Adipose tissue (tissue), 3 donors: Measurements from ENCODE around the gene SLC24A3. TPM values are rescaled to one million over a fixed set of nuclear protein-coding genes. Genes with fewer than 3 reads are reported as not detected.

Experiments
- H3K27ac ChIP-seq: one replicate; pipeline ENCODE4 v1.5.1; 2013; ENCODE audit warnings: low read depth, low read length
- WGBS, 3 donors: extraction: QIAGEN DNeasy Blood & Tissue Kit; methylation state at CpG; one replicate each; pipeline ENCODE4 v1.1.7; 2013; 5-methylcytosine and 5-hydroxymethylcytosine counted together
- polyA plus RNA-seq, 3 donors: library from polyadenylated mRNA; stranded (reverse); fragments of 200-250 nt; gene quantifications; one replicate each; pipeline ENCODE4 v1.2.3, GENCODE V29; 2013
- donor health status: healthy with polysubstance abuse.
- donor health status: Bipolar disorder and iron deficiency.
- donor health status: healthy.

Gene SLC24A3
- polyA plus RNA-seq, 3 donors = 0.86 to 11.5 (median 6.5) TPM

- WGBS, 3 donors = 93 to 97% (median 95%) methylated on average over 4 of the region's 4 CpGs
- H3K27ac ChIP-seq = no peak overlapping the region
Measured at GRCh38 chr20:19289451-19289850, 77.0 kb downstream of the SLC24A3 start.

- H3K27ac ChIP-seq = no peak overlapping the region
- WGBS, 3 donors = 82 to 83% (median 82%) methylated on average over 11 of the region's 11 CpGs
Measured at GRCh38 chr20:19291024-19291817, 78.8 kb downstream of the SLC24A3 start.

- 99 to 100% (median 100%) methylated on average over 2 of the region's 2 CpGs for WGBS, 3 donors
- no peak overlapping the region for H3K27ac ChIP-seq
Measured at GRCh38 chr20:19291818-19292132, 79.3 kb downstream of the SLC24A3 start.

- WGBS, 3 donors = 85 to 93% (median 92%) methylated on average over 7 of the region's 7 CpGs
Measured at GRCh38 chr20:19292254-19292653, 79.8 kb downstream of the SLC24A3 start.

GRCh38 chr20:19295076-19295475, 82.6 kb downstream of the SLC24A3 start:
- 51 to 89% (median 85%) methylated on average over 2 of the region's 2 CpGs for WGBS, 3 donors

More at GRCh38 chr20:19292254-19292653, 79.8 kb downstream of the SLC24A3 start:
- H3K27ac ChIP-seq = no peak overlapping the region

GRCh38 chr20:19298652-19299051, 86.2 kb downstream of the SLC24A3 start:
- H3K27ac ChIP-seq = no peak overlapping the region
- 47 to 83% (median 67%) methylated on average over 3 of the region's 3 CpGs for WGBS, 3 donors

More at GRCh38 chr20:19295076-19295475, 82.6 kb downstream of the SLC24A3 start:
- no peak overlapping the region for H3K27ac ChIP-seq

GRCh38 chr20:19300395-19300794, 88.0 kb downstream of the SLC24A3 start:
- H3K27ac ChIP-seq = no peak overlapping the region
- WGBS, 3 donors = 69 to 80% (median 79%) methylated on average over 6 of the region's 6 CpGs

GRCh38 chr20:19301142-19301541, 88.7 kb downstream of the SLC24A3 start:
- WGBS, 3 donors = 71 to 90% (median 76%) methylated on average over 2 of the region's 2 CpGs

GRCh38 chr20:19301843-19302242, 89.4 kb downstream of the SLC24A3 start:
- no peak overlapping the region for H3K27ac ChIP-seq
- 77 to 96% (median 89%) methylated on average over 2 of the region's 2 CpGs for WGBS, 3 donors

More at GRCh38 chr20:19301142-19301541, 88.7 kb downstream of the SLC24A3 start:
- no peak overlapping the region for H3K27ac ChIP-seq

GRCh38 chr20:19302714-19303113, 90.3 kb downstream of the SLC24A3 start:
- H3K27ac ChIP-seq = no peak overlapping the region
- 65 to 90% (median 83%) methylated on average over 3 of the region's 3 CpGs for WGBS, 3 donors

- no peak overlapping the region for H3K27ac ChIP-seq
- WGBS, 3 donors = 55 to 69% (median 58%) methylated on average over 5 of the region's 5 CpGs
Measured at GRCh38 chr20:19304389-19304788, 91.9 kb downstream of the SLC24A3 start.

GRCh38 chr20:19304886-19305415, 92.5 kb downstream of the SLC24A3 start:
- H3K27ac ChIP-seq = no peak overlapping the region
- 63 to 74% (median 64%) methylated on average over 3 of the region's 3 CpGs for WGBS, 3 donors

GRCh38 chr20:19308146-19308545, 95.7 kb downstream of the SLC24A3 start:
- no peak overlapping the region for H3K27ac ChIP-seq
- WGBS, 3 donors = 61 to 70% (median 68%) methylated on average over 3 of the region's 3 CpGs

GRCh38 chr20:19310541-19310940, 98.1 kb downstream of the SLC24A3 start:
- H3K27ac ChIP-seq = no peak overlapping the region
- WGBS, 3 donors = 65 to 94% (median 85%) methylated on average over 2 of the region's 2 CpGs

- H3K27ac ChIP-seq = no peak overlapping the region
- 76 to 90% (median 89%) methylated on average over 6 of the region's 6 CpGs for WGBS, 3 donors
Measured at GRCh38 chr20:19313342-19314069, 101.1 kb downstream of the SLC24A3 start.

- H3K27ac ChIP-seq = no peak overlapping the region
- WGBS, 3 donors = 69 to 76% (median 70%) methylated on average over 7 of the region's 7 CpGs
Measured at GRCh38 chr20:19314621-19315020, 102.2 kb downstream of the SLC24A3 start.

GRCh38 chr20:19317237-19318069, 105.0 kb downstream of the SLC24A3 start:
- 53 to 60% (median 54%) methylated on average over 5 of the region's 5 CpGs for WGBS, 3 donors
- no peak overlapping the region for H3K27ac ChIP-seq

GRCh38 chr20:19318610-19319009, 106.2 kb downstream of the SLC24A3 start:
- WGBS, 3 donors = 56 to 67% (median 64%) methylated on average over 4 of the region's 4 CpGs
- no peak overlapping the region for H3K27ac ChIP-seq
